Body of pancreas (tissue), 4 donors: Measurements from ENCODE around the gene IFT25. TPM values are rescaled to one million over a fixed set of nuclear protein-coding genes. Genes with fewer than 3 reads are reported as not detected.
"Not testable (repeated sequence)": the region's sequence is repeated elsewhere in the genome, so short reads cannot be mapped to it uniquely, and the experiment has no call there.

Source experiments
- ATAC-seq: fragments of 150-250 bp; one replicate; pipeline ENCODE4 v1.9.1; 2016
- DNase-seq, 4 donors: peaks; one replicate each; pipeline ENCODE4 v3.0.0-alpha.2; 2019
- H3K27ac ChIP-seq, 4 donors: fragments of 200-600 bp; sonication (generic); 1 replicate in 3 of 4; 2 replicates in 1 of 4; pipeline versions ENCODE4 v1.5.1 to v1.6.1; 2016 to 2019; ENCODE audit warnings: mild to moderate bottlenecking in 1 of 4, mixed read lengths in 1 of 4, moderate library complexity in 1 of 4
- H3K27me3 ChIP-seq, 2 donors: fragments of 200-600 bp; sonication (generic); one replicate each; pipeline ENCODE4 v1.6.0; 2016; ENCODE audit warnings: mild to moderate bottlenecking in 1 of 2
- H3K36me3 ChIP-seq, 2 donors: fragments of 200-600 bp; sonication (generic); replicated peaks in 1 of 2; 2 replicates each; pipeline ENCODE4 v1.5.1; 2016; ENCODE audit warnings: low read depth in 2 of 2; ENCODE audit not compliant: insufficient read depth in 1 of 2
- H3K4me1 ChIP-seq: fragments of 200-600 bp; sonication (generic); one replicate; pipeline ENCODE4 v1.6.0; 2016
- H3K4me3 ChIP-seq, 2 donors: fragments of 200-600 bp; sonication (generic); 1 replicate in 1 of 2; 2 replicates in 1 of 2; pipeline ENCODE4 v1.5.1; 2016 to 2019
- H3K9me3 ChIP-seq, 3 donors: fragments of 200-600 bp; sonication (generic); 1 replicate in 2 of 3; 2 replicates in 1 of 3; pipeline ENCODE4 v1.5.1; 2016
- POLR2A ChIP-seq, 3 donors: fragments of 450-650 bp; IDR thresholded peaks; one replicate each; pipeline ENCODE4 v1.6.1; 2016; ENCODE audit warnings: antibody characterized with exemption in 3 of 3, mild to moderate bottlenecking in 2 of 3
- WGBS, 2 donors: methylation state at CpG; one replicate each; pipeline ENCODE4 v1.1.5; 2017; 5-methylcytosine and 5-hydroxymethylcytosine counted together
- intact Hi-C: fragments of 100-400 bp; cut with DNase I; formaldehyde crosslinking; loops from one replicate; pipeline ENCODE4 v1.15.1; 2023
- total RNA-seq, 2 donors: library from RNA; depleted of rRNA; stranded (reverse); fragments of >200 nt; gene quantifications; one replicate each; pipeline ENCODE4 v1.1.0, GENCODE V29; 2016
- TF ChIP-seq, protein P1 (sequence below), 7 experiments: fragments of 450-650 bp in 4 of 7; fragments of 200-600 bp in 3 of 7; sonication (generic) in 3 of 7; IDR thresholded peaks; one replicate each; pipeline ENCODE4 v1.5.1; 2016 to 2019; ENCODE audit warnings: antibody characterized with exemption in 7 of 7

The IFT25 gene
- 10 to 100 TPM in 1 of 2 donors, 1 to 10 TPM in 1; 6.6 to 17.6 TPM for total RNA-seq

DNA sequence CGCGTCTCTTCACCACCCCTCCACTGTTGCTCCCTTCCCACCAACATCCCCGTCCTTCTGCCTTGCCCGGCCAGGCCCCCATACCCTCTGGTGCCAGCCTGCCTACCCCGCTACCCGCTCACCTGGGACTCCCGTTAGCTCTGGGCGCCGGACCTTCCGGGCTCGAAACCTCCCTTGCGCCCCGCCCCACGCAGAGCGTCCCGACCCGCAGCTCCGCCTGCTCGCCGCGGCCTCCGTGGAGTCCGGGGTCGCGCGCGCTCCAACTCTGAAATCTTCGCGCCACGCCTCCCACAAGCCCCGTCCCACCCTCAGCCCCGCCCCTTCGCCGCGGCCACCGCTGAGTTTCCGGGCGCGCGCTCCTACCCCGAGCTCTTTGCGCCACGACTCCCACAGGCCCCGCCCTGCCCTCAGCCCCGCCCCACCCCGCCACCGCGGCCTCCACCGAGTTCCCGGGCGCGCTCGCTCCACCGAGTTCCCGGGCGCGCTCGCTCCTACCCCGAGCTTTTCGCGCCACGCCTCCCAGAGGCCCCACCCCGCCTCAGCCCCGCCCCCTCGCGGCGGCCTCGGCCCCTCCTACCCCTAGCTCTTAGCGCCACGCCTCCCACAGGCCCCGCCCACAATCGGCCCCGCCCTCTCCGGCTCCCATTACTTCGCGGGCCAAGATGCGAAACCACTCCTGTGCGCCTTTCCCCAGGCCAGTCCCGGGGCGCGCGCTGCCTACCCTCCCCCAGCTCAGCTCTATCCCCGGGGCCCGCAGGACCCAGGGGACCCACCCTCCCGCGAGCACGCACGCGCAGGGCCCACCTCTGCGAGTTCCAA is at the start of gene IFT25:
TSS of gene IFT25 (minus strand) at position 267 of the 819 bp plus-strand sequence. CDS start 5,617 bp downstream, outside the sequence.
- intact Hi-C loops: no loop called here
- peak; percentile 72 to 87 (median 85) for TF ChIP-seq POLR2A (IDR thresholded peaks at IDR 0.05)
- TF ChIP-seq, protein P1, sequence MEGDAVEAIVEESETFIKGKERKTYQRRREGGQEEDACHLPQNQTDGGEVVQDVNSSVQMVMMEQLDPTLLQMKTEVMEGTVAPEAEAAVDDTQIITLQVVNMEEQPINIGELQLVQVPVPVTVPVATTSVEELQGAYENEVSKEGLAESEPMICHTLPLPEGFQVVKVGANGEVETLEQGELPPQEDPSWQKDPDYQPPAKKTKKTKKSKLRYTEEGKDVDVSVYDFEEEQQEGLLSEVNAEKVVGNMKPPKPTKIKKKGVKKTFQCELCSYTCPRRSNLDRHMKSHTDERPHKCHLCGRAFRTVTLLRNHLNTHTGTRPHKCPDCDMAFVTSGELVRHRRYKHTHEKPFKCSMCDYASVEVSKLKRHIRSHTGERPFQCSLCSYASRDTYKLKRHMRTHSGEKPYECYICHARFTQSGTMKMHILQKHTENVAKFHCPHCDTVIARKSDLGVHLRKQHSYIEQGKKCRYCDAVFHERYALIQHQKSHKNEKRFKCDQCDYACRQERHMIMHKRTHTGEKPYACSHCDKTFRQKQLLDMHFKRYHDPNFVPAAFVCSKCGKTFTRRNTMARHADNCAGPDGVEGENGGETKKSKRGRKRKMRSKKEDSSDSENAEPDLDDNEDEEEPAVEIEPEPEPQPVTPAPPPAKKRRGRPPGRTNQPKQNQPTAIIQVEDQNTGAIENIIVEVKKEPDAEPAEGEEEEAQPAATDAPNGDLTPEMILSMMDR (IDR thresholded peaks at IDR 0.05): no peak

DNA sequence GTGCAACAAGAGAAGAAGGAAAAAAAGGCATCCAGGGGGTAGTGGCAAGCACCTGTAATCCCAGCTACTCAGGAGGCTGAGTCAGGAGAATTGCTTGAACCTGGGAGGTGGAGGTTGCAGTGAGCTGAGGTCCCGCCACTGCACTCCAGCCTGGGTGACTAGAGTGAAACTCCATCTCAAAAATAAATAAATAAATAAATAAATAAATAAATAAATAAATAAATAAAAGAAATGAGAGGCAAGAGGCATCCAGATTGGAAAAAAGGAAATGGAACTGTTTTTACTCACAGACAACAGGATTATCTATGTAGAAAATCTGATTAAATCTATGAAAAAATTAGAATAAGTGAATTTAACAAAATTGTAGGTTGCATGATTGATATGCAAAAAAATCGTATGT is 49.0 kb upstream of the IFT25 start:
- H3K27me3 ChIP-seq, H3K36me3 ChIP-seq, intact Hi-C loops, ATAC-seq, H3K4me3 ChIP-seq, H3K9me3 ChIP-seq, H3K4me1 ChIP-seq, H3K27ac ChIP-seq, DNase-seq: not testable (repeated sequence)
- 66 to 76% methylated on average over 2 of the region's 2 CpGs for WGBS, 2 donors

More for the DNA sequence above, at the start of gene IFT25:
- H3K4me1 ChIP-seq: peaks cover 23% of the 10 kb centered on the region
- 0 to 1% methylated on average over 8 to 76 of the region's 90 CpGs for WGBS, 2 donors
- DNase-seq (peak; percentile 96 to 99 (median 98)), ATAC-seq (peak; percentile 86)
- peak within 1 kb of the TSS; percentile 84 to 92 (median 87) for H3K27ac ChIP-seq
- H3K4me3 ChIP-seq: peak within 1 kb of the TSS; percentile 74 to 89
- no peaks in the 10 kb centered on the region for H3K9me3 ChIP-seq
- H3K36me3 ChIP-seq: no peaks in the 10 kb centered on the region
- H3K27me3 ChIP-seq: no peaks in the 10 kb centered on the region

DNA sequence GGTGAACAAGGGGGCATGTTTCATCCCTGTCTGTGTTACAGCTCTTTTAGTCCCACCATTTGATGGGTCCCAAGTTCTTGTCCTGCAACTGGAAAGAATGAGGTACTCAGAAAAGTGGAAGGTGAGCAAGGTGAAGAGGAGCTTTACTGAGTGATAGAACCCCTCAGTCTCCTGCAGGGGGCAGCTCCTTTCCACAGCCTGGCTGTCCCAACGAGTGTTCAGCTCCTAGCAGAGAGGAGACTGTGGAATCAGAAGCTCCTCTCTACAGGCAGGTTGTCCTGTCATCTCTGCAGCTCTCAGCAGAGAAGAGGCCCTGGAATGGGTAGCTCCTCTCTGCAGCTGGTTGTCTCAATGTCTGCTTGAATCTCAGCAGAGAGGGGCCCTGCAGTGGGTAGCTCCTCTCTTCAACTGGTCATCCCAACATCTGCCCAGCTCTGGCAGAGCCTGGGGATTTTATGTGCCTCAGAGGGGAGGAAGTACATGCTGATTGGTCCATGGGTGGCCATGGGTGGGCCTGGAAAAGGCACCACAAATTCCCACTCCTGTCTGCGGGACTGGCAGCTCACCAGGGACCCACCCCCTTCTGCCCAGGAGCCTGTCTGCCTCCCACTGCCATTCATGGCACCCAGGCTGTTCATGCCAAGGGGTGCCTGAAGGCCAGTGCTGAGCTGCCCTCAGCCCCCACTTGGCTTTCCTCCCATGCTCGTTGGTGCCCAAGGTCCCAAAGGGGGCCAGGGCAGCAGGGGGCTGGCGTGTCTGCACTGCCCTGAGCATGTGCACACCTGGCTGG is 46.8 kb upstream of the IFT25 start:
- ATAC-seq (no peak), DNase-seq (no peak)
- Histone ChIP-seq H3K4me1 (no peaks in the 10 kb centered on the region), H3K9me3 (no peaks in the 10 kb centered on the region), H3K27me3 (no peaks in the 10 kb centered on the region), H3K36me3 (no peaks in the 10 kb centered on the region), H3K4me3 (no peak overlapping the region), H3K27ac (no peak overlapping the region)
- intact Hi-C loops: no loop called here
- WGBS, 2 donors: 50 to 65% methylated on average over 1 to 4 of the region's 4 CpGs
- no peak for TF ChIP-seq POLR2A (IDR thresholded peaks at IDR 0.05)
- TF ChIP-seq, protein P1 (IDR thresholded peaks at IDR 0.05): no peak

DNA sequence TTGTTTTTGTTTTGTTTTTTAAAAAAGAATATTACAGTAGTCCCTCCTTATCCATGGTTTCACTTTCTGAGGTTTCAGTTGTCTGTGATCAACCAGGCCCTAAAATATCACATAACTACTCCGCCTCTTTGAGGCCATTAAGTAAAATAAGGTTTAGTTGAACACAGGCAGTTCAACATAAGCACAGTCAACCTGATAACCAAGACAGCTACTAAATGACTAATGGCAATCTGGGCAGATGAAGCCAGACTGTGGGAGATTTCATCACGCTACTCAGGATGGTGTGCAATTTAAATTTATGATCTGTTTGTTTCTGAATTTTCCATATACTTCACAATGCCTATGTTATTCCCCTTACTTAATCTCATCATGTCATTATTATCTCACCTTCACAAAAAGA is 42.4 kb upstream of the IFT25 start:
- intact Hi-C loops: no loop called here
- peaks cover 4% of the 10 kb centered on the region for H3K4me1 ChIP-seq
- H3K27ac ChIP-seq: no peak overlapping the region
- H3K36me3 ChIP-seq: no peaks in the 10 kb centered on the region
- WGBS, 2 donors: 80 to 87% methylated on average over 2 of the region's 2 CpGs
- H3K27me3 ChIP-seq: no peaks in the 10 kb centered on the region
- no peak overlapping the region for H3K4me3 ChIP-seq
- DNase-seq (no peak), ATAC-seq (no peak)
- TF ChIP-seq POLR2A (IDR thresholded peaks at IDR 0.05): no peak
- TF ChIP-seq, protein P1 (IDR thresholded peaks at IDR 0.05): no peak
- H3K9me3 ChIP-seq: no peaks in the 10 kb centered on the region

DNA sequence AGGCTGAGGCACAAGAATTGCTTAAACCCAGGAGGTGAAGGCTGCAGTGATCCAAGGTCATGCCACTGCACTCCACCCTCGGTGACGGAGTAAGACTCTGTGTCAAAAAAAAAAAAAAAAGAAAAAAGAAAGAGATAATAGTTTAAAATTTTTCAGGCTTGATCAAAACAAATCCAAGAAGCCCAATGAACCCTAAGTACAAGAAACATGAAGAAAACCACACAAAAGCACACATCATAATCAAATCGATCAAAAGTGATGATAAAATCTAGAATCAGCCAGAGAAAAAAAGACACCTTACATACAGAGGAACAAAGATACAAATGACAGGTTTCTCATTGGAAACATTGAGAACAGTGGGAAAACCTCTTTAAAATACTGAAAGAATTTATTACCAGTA is 41.0 kb upstream of the IFT25 start:
- Histone ChIP-seq H3K27me3 (no peaks in the 10 kb centered on the region), H3K4me1 (peaks cover 16% of the 10 kb centered on the region), H3K27ac (no peak overlapping the region), H3K9me3 (no peaks in the 10 kb centered on the region), H3K4me3 (no peak overlapping the region), H3K36me3 (no peaks in the 10 kb centered on the region)
- ATAC-seq: no peak
- intact Hi-C loops: no loop called here
- 82 to 86% methylated on average over 3 of the region's 3 CpGs for WGBS, 2 donors
- TF ChIP-seq, protein P1 (IDR thresholded peaks at IDR 0.05): no peak
- TF ChIP-seq POLR2A (IDR thresholded peaks at IDR 0.05): no peak
- DNase-seq: no peak
